Endothelial cell of hepatic sinusoid (primary cell): ENCODE results near the gene CTAGE1.
"Not testable (repeated sequence)": the region's sequence is repeated elsewhere in the genome, so short reads cannot be mapped to it uniquely, and the experiment has no call there.

Experiments
- in situ Hi-C: cut with HindIII; loops from 2 replicates; pipeline ENCODE4 v1.10.0; 2017; ENCODE audit warnings: low sequenced_read_pairs

The CTAGE1 gene

GRCh38 chr18:22417496-22418188 lies at the start of gene CTAGE1:
Gene CTAGE1, minus strand, starts transcription at chr18:22417915. Its CDS starts 104 bp downstream, at chr18:22417811.
- in situ Hi-C loops = no loop called here

- in situ Hi-C loops = no loop called here
Measured at GRCh38 chr18:22466608-22467395, 49.1 kb upstream of the CTAGE1 start.

- in situ Hi-C loops = no loop called here
Measured at GRCh38 chr18:22465859-22466457, 48.2 kb upstream of the CTAGE1 start.

- in situ Hi-C loops = no loop called here
Measured at GRCh38 chr18:22463076-22463475, 45.4 kb upstream of the CTAGE1 start.

- in situ Hi-C loops = loop anchor here (5.0 kb wide), 1 partner anchor 103 kb away; no protein-coding TSS in a partner anchor
Measured at GRCh38 chr18:22459491-22459890, 41.8 kb upstream of the CTAGE1 start.

GRCh38 chr18:22457524-22457923 lies 39.8 kb upstream of the CTAGE1 start:
- in situ Hi-C loops = loop anchor here (5.0 kb wide), 1 partner anchor 105 kb away; no protein-coding TSS in a partner anchor

GRCh38 chr18:22456547-22456946 lies 38.8 kb upstream of the CTAGE1 start:
- in situ Hi-C loops = loop anchor here (5.0 kb wide), 1 partner anchor 106 kb away; no protein-coding TSS in a partner anchor

- in situ Hi-C loops = loop anchor here (5.0 kb wide), 1 partner anchor 106 kb away; no protein-coding TSS in a partner anchor
Measured at GRCh38 chr18:22456116-22456480, 38.4 kb upstream of the CTAGE1 start.

GRCh38 chr18:22455425-22456115 lies 37.9 kb upstream of the CTAGE1 start:
- in situ Hi-C loops = loop anchor here (5.0 kb wide), 1 partner anchor 107 kb away; no protein-coding TSS in a partner anchor

GRCh38 chr18:22453315-22453714 lies 35.6 kb upstream of the CTAGE1 start:
- in situ Hi-C loops = no loop called here

- in situ Hi-C loops = no loop called here
Measured at GRCh38 chr18:22452226-22452668, 34.5 kb upstream of the CTAGE1 start.

GRCh38 chr18:22451796-22452195 lies 34.1 kb upstream of the CTAGE1 start:
- in situ Hi-C loops = no loop called here

GRCh38 chr18:22450766-22451165 lies 33.1 kb upstream of the CTAGE1 start:
- in situ Hi-C loops = not testable (repeated sequence)

- in situ Hi-C loops = not testable (repeated sequence)
Measured at GRCh38 chr18:22450318-22450717, 32.6 kb upstream of the CTAGE1 start.

GRCh38 chr18:22449753-22450152 lies 32.0 kb upstream of the CTAGE1 start:
- in situ Hi-C loops = not testable (repeated sequence)

- in situ Hi-C loops = no loop called here
Measured at GRCh38 chr18:22448238-22448637, 30.5 kb upstream of the CTAGE1 start.

GRCh38 chr18:22447792-22448191 lies 30.1 kb upstream of the CTAGE1 start:
- in situ Hi-C loops = no loop called here

- in situ Hi-C loops = no loop called here
Measured at GRCh38 chr18:22446911-22447310, 29.2 kb upstream of the CTAGE1 start.

GRCh38 chr18:22446325-22446724 lies 28.6 kb upstream of the CTAGE1 start:
- in situ Hi-C loops = no loop called here

- in situ Hi-C loops = no loop called here
Measured at GRCh38 chr18:22441638-22442037, 23.9 kb upstream of the CTAGE1 start.

- in situ Hi-C loops = no loop called here
Measured at GRCh38 chr18:22439447-22439846, 21.7 kb upstream of the CTAGE1 start.
